MM.1S (cell line): ENCODE results near the gene CCT5.

Experiments used
- DNase-seq: peaks from one replicate; pipeline ENCODE4 v3.0.0-alpha.2; 2015
- H2AFZ ChIP-seq: fragments of 300-600 bp; sonication (generic); 2 replicates; pipeline ENCODE4 v1.6.0; 2016; ENCODE audit warnings: antibody characterized with exemption, low read length
- H3F3A ChIP-seq: fragments of 300-600 bp; sonication (generic); 2 replicates; pipeline ENCODE4 v1.6.1; 2016; ENCODE audit warnings: mild to moderate bottlenecking, antibody characterized with exemption, low read length, moderate library complexity, mixed read lengths; ENCODE audit not compliant: insufficient read depth
- H3K27ac ChIP-seq: fragments of 300-600 bp; sonication (generic); 2 replicates; pipeline ENCODE4 v1.5.1; 2016; ENCODE audit warnings: mild to moderate bottlenecking, low read length
- H3K27me3 ChIP-seq: fragments of 300-600 bp; sonication (generic); replicated peaks from 2 replicates; pipeline ENCODE4 v1.6.0; 2016; ENCODE audit warnings: low read length; ENCODE audit not compliant: insufficient read depth
- H3K36me3 ChIP-seq: fragments of 300-600 bp; sonication (generic); replicated peaks from 2 replicates; pipeline ENCODE4 v1.6.1; 2016; ENCODE audit warnings: mild to moderate bottlenecking, low read length, mixed read lengths; ENCODE audit not compliant: insufficient read depth
- H3K4me1 ChIP-seq: fragments of 300-600 bp; sonication (generic); 2 replicates; pipeline ENCODE4 v1.6.1; 2016; ENCODE audit warnings: low read length, mixed read lengths
- H3K4me2 ChIP-seq: fragments of 300-600 bp; sonication (generic); 2 replicates; pipeline ENCODE4 v1.6.0; 2016; ENCODE audit warnings: low read depth, low read length
- H3K4me3 ChIP-seq: fragments of 300-600 bp; sonication (generic); 2 replicates; pipeline ENCODE4 v1.5.1; 2016; ENCODE audit warnings: low read length, mixed read lengths
- H3K79me2 ChIP-seq: fragments of 300-600 bp; sonication (generic); 2 replicates; pipeline ENCODE4 v1.6.1; 2016; ENCODE audit warnings: mixed run types, low read length, mixed read lengths
- H3K9ac ChIP-seq: fragments of 300-600 bp; sonication (generic); 2 replicates; pipeline ENCODE4 v1.6.1; 2016; ENCODE audit warnings: low read length, mixed read lengths
- H3K9me2 ChIP-seq: fragments of 300-600 bp; sonication (generic); replicated peaks from 2 replicates; pipeline ENCODE4 v1.6.1; 2016; ENCODE audit warnings: mild to moderate bottlenecking, low read length, mixed read lengths; ENCODE audit not compliant: insufficient read depth
- H3K9me3 ChIP-seq: fragments of 300-600 bp; sonication (generic); replicated peaks from 2 replicates; pipeline ENCODE4 v1.6.1; 2016; ENCODE audit warnings: mild to moderate bottlenecking, low read length, mixed read lengths; ENCODE audit not compliant: insufficient read depth
- H4K20me1 ChIP-seq: fragments of 300-600 bp; sonication (generic); 2 replicates; pipeline ENCODE4 v1.6.1; 2016; ENCODE audit warnings: mild to moderate bottlenecking, low read length, moderate library complexity, mixed read lengths; ENCODE audit not compliant: insufficient read depth
- EZH2 ChIP-seq: fragments of 300-600 bp; sonication (generic); optimal IDR thresholded peaks from 2 replicates; pipeline ENCODE3; 2017; ENCODE audit warnings: low read depth, mild to moderate bottlenecking, antibody characterized with exemption, low read length, mixed read lengths
- EZH2phosphoT487 ChIP-seq: fragments of 300-600 bp; sonication (generic); IDR thresholded peaks from 2 replicates; pipeline ENCODE4 v1.6.1; 2018; ENCODE audit warnings: antibody characterized with exemption, low read length
- TF ChIP-seq, protein P1 (sequence below): fragments of 300-600 bp; sonication (generic); IDR thresholded peaks from 2 replicates; pipeline ENCODE4 v1.5.1; 2016; ENCODE audit warnings: antibody characterized with exemption, low read length, mixed read lengths

The CCT5 gene

DNA sequence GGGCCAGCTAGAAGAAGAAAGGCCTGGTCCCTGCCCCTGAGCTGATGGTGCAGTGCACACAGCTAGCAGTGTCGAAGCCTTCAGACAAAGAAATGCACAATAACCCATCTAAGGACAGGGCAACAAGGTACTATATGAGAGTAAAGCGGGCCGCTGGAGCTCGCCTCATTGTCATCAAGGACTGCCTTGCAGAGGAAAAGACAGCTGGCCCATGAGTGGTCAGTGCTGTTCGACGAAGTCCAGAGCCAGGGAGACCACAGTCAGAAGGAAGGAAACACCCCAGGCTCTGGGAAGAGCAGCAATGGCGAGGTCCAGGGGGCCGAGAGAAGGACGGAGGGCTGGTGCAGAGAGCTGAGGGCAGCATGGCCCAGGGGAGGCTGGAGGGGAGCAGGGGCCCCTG lies 17.7 kb upstream of the CCT5 start:
- H3K9me3 ChIP-seq: no peaks in the 10 kb centered on the region

DNA sequence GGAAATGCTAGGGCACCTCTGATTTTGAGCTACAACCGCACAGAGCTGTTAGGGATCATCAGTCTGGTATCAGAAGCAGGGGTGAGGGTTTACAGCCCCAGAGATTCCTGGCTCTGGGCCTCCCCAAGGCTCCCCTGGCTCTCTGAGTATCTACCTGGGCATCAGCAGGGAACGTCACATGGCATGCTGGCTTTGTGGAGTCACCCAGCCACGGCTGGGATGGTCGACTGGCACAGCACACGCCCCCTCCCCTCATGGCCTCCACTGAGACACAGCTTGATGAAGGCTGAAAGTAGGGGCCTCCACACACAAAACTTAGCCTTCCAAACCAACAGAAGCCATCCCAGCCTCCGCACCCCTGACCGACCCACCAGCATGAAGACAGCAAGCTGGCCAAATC lies 17.1 kb upstream of the CCT5 start:
- H4K20me1 ChIP-seq: no peaks in the 10 kb centered on the region
- no peaks in the 10 kb centered on the region for H3K36me3 ChIP-seq
- no peak overlapping the region for H3K9ac ChIP-seq
- H3K79me2 ChIP-seq: no peaks in the 10 kb centered on the region
- H3K4me1 ChIP-seq: no peaks in the 10 kb centered on the region
- H2AFZ ChIP-seq: no peak overlapping the region
- H3K27me3 ChIP-seq: no peaks in the 10 kb centered on the region
- no peak overlapping the region for H3K4me2 ChIP-seq
- DNase-seq: no peak
- no peaks in the 10 kb centered on the region for H3K9me2 ChIP-seq
- no peaks in the 10 kb centered on the region for H3F3A ChIP-seq
- H3K4me3 ChIP-seq: no peak overlapping the region
- H3K27ac ChIP-seq: no peak overlapping the region
- no peaks in the 10 kb centered on the region for H3K9me3 ChIP-seq
- TF ChIP-seq, protein P1, sequence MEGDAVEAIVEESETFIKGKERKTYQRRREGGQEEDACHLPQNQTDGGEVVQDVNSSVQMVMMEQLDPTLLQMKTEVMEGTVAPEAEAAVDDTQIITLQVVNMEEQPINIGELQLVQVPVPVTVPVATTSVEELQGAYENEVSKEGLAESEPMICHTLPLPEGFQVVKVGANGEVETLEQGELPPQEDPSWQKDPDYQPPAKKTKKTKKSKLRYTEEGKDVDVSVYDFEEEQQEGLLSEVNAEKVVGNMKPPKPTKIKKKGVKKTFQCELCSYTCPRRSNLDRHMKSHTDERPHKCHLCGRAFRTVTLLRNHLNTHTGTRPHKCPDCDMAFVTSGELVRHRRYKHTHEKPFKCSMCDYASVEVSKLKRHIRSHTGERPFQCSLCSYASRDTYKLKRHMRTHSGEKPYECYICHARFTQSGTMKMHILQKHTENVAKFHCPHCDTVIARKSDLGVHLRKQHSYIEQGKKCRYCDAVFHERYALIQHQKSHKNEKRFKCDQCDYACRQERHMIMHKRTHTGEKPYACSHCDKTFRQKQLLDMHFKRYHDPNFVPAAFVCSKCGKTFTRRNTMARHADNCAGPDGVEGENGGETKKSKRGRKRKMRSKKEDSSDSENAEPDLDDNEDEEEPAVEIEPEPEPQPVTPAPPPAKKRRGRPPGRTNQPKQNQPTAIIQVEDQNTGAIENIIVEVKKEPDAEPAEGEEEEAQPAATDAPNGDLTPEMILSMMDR: no peak
- no peak for TF ChIP-seq EZH2phosphoT487

More for the DNA sequence above, 17.7 kb upstream of the CCT5 start:
- Histone ChIP-seq H3F3A (no peaks in the 10 kb centered on the region), H4K20me1 (no peaks in the 10 kb centered on the region), H3K79me2 (no peaks in the 10 kb centered on the region), H3K9ac (no peak overlapping the region), H3K4me3 (no peak overlapping the region), H3K9me2 (no peaks in the 10 kb centered on the region), H3K36me3 (no peaks in the 10 kb centered on the region), H3K4me2 (no peak overlapping the region), H3K27me3 (no peaks in the 10 kb centered on the region), H3K27ac (no peak overlapping the region), H2AFZ (no peak overlapping the region), H3K4me1 (no peaks in the 10 kb centered on the region)
- no peak for TF ChIP-seq EZH2phosphoT487
- TF ChIP-seq, protein P1: no peak
- no peak for TF ChIP-seq EZH2
- DNase-seq: no peak

DNA sequence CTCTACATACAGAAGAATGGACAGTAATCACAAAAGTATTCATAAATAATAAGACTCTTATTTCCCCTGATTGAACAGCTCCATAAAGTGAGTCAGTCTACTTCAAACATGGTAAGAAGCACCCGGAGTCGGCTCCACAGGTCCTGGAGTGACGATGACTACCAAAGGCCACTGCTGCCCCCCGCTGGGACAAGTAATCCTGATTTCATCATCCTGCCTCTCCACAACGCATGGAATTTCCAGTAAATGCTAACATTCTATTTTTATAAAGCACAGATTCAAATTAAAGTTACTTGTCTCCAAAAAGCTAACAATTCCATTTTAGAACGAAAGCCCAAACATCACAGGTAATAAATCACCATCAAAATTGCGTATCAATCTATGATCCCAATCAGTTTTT lies 16.6 kb upstream of the CCT5 start:
- Histone ChIP-seq H3K4me2 (no peak overlapping the region), H3K4me1 (no peaks in the 10 kb centered on the region), H3K9me2 (no peaks in the 10 kb centered on the region), H3K27me3 (no peaks in the 10 kb centered on the region), H3K9me3 (no peaks in the 10 kb centered on the region), H3K79me2 (no peaks in the 10 kb centered on the region), H3F3A (no peaks in the 10 kb centered on the region), H2AFZ (no peak overlapping the region), H3K36me3 (no peaks in the 10 kb centered on the region), H3K9ac (no peak overlapping the region), H3K4me3 (no peak overlapping the region), H3K27ac (no peak overlapping the region), H4K20me1 (no peaks in the 10 kb centered on the region)
- TF ChIP-seq EZH2: no peak
- TF ChIP-seq, protein P1: no peak
- TF ChIP-seq EZH2phosphoT487: no peak
- no peak for DNase-seq

- no peak overlapping the region for H2AFZ ChIP-seq
- no peaks in the 10 kb centered on the region for H3K9me2 ChIP-seq
- no peaks in the 10 kb centered on the region for H3K27me3 ChIP-seq
- no peaks in the 10 kb centered on the region for H4K20me1 ChIP-seq
- no peak overlapping the region for H3K4me3 ChIP-seq
- no peaks in the 10 kb centered on the region for H3K36me3 ChIP-seq
- no peak overlapping the region for H3K4me2 ChIP-seq
- H3K27ac ChIP-seq: no peak overlapping the region
- H3F3A ChIP-seq: no peaks in the 10 kb centered on the region
- no peak overlapping the region for H3K9ac ChIP-seq
- H3K9me3 ChIP-seq: no peaks in the 10 kb centered on the region
- H3K4me1 ChIP-seq: no peaks in the 10 kb centered on the region
- TF ChIP-seq EZH2phosphoT487: no peak
- TF ChIP-seq, protein P1: no peak
- no peak for TF ChIP-seq EZH2
- 0 out of 2 replicates have a peak, but pooled peaks cover 1% of the 10 kb centered on the region for H3K79me2 ChIP-seq
- DNase-seq: no peak
Measured at GRCh38 chr5:10235350-10235749, 14.7 kb upstream of the CCT5 start.
